SIG-M5 treated with dmso at 0.1 percent for 504 hours (cell line): ENCODE data around the gene TTC3.

Experiments used
- DNase-seq: peaks from one replicate; lab custom pipeline; 2025; ENCODE audit not compliant: unreplicated experiment; lab: John Stamatoyannopoulos, UW

The TTC3 gene

GRCh38 chr21:37192019-37192418 lies 119.0 kb downstream of the TTC3 start:
- no peak for DNase-seq

- DNase-seq = no peak
Observed at GRCh38 chr21:37193006-37193405, 120.0 kb downstream of the TTC3 start.

DNA sequence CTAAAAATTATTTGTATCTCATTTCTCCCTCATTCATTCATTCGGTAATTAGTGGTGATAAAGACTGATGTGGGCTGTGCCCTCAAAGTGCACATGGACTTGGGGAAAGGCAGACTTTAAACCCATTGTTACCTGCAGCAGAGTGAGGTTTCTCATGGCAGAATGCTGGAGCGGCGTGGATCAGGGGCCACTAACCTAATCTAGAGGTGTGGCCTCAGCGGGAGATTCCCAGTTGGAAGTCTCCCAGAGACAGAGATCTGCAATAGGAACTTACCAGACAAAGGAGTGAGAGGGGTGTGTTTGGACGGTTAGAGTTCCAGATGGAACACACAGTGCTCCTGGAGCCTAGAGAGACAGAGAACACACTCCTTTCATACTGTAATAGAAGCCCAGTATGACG lies 120.6 kb downstream of the TTC3 start:
- DNase-seq = no peak

- no peak for DNase-seq
Observed at GRCh38 chr21:37195059-37195458, 122.0 kb downstream of the TTC3 start.

- no peak for DNase-seq
Observed at GRCh38 chr21:37195610-37196009, 122.6 kb downstream of the TTC3 start.

DNA sequence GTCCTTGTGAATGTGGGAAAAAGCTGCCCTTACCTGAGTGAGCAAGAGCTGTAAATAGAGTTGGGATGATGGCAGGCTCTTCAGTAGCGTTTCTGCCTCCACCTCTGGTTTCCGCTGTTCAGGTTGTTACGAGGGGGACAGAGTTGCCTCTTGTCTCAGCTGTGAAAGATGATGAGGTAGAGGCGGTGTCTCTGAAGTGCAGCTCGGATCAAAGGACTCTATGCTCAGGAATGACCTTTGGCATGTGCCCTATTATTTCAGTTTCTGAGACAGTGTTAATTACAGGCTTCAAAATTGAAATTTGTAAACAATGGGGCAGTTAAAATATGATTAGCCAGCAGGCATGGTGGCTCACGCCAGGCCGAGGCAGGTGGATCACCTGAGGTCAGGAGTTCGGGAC lies 123.8 kb downstream of the TTC3 start:
- no peak for DNase-seq

DNA sequence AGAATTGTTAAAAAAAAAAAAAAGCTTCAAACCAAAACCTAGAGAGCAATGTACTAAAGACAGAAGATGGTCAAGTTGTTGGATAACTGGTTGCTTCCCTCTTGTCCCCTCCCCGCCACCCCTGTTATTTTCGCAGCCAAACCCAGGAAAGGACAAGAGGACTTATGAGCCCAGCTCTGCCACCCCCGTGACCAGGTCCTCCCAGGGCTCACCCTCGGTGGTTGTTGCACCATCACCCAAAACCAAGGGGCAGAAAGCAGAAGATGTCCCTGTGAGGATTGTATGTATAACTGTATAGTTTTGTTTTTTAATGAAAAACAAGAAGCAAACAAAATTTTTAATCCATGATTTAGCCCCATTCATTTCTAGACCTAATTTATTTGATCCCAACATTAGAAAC lies 124.7 kb downstream of the TTC3 start:
- no peak for DNase-seq

DNA sequence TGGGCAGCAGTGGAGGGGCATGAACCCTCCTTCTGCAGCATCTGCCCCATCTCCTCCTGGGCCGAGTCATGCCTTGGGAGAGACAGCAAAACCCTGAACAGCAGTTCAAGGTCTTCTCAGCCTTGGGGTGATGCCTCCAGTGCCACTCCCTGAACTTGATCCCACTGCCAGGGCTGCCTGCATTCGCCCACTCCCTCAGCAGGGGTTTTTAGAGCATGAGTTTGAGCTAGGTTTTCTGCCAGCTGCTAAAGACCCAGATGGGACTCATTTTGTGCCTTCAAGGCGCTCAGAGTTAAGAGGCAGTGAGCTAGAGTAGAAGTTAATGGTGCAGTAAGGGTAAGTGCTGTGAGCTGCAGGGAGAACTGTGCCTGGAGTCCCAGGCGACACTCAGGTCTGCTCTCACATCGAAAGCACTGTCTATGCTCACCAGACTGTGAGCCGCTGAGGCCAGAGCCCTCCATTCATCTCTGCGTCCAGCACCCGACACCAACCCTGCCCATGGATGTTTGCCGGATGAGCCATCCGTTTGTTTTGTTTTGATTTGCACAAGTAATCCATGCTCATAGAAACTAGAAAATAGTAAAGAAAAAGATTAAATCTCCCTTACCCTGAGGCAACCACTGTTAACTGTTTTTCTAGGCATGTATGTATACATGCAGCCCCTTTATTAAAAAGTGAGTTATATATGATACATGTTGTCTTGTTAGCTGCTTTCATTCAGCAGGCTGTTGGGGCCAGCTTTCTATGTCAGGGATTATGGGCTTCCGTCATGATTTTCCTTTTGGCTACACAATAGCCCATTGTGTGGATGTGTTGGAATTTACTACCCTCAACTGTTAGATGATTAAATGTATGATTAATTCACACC lies 126.2 kb downstream of the TTC3 start:
- no peak for DNase-seq

DNA sequence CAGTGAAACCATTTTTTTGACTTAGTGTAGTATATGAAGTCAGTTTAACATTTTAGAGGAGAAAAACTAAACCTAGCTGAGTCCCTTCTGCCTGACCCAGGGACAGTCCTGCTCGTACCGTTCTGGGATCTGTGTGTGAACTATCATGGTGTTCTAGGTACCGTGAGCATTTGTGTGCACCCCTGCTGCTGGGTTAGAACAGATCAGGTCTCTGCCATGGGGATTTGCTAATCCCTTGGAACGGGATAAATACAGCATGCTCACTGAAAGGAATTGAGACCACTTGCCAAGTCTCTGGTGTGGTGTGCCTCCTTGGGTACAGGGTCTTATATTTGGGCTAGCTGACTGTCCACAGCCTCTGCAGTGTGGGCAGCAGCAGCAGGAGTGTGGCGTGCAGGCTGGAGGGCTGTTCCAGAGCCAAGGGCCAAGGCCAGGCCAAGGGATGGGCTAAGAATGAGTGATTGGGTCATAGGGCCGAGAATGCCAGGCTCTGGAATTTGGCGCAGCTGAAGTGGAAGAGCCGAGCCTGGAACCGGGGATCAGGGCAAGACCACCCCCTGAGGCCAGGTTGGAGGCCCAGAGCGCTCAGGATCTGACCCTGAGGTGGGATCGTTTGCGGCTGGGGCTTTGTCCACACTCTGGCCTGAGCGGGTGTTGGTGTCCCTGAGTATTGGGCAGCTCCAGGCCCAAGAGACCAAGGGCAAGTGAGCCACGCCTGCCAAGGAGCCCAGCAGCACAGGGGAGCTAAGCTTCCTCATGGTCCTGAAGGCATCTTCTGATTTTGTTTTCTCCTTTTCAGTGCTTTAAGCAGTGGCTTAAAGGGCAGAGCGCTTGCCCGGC lies 127.8 kb downstream of the TTC3 start:
- no peak for DNase-seq

DNA sequence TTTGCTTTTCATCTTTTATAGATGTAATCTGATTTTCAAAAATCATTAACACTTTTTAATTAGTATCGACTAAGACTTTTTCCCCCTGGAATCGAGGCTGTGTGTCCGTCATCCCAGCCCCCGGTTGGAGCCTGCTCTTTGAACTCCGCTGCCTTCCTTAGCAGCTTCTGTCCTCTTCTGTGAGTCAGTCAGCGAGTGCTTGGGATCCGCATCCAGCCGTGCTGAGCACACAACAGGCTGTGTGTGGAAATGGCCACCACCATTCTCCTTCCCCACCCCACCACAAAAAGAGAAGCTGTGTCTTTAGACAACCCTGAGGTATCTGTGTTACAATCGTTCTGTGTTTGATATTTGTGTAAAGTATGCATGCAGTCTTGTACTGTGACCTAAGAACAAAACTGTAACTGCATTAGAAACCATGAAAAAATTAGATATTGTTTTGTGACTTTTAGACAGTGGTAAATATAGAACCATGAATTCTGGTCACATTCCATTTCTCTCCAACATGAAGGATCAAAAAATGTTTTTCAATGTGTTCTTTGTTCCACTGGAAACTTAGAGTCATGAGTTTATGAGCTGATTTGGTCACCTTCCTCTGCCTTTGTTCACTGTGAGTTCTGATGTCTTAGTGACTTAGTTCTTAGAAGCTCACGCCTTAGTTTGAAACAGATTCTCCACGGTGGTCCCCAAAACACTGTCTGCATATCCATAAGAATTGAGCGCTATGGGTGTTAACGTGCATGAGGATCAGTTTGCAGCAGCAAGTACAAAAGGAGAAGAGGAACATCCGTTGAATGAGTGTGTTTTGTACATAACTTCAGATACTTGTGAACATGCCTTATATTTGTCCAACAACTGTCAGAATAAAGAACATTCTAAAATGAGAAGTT lies 129.4 kb downstream of the TTC3 start:
- DNase-seq = no peak

DNA sequence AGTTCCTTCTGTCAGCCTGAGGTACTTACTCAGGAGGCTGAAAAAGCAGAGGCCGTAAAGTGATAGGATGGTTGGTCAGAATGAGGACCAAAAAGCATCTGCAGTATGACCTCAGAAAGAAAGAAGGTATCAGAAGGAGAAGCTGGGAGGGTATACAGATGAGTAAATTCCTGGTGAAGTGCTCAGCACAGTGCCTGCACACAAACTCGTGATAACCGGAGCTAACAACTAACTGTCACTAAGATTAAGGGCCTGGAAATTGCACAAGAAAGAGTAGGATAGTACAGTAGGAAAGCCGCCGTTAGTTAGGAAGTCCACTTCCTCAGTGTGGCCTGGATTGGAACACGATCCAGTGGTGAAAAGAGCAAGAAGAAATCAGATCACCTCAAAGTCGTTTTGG lies 131.5 kb downstream of the TTC3 start:
- DNase-seq = no peak

- DNase-seq = no peak
Observed at GRCh38 chr21:37206496-37206895, 133.4 kb downstream of the TTC3 start.

- DNase-seq = no peak
Observed at GRCh38 chr21:37207441-37208009, 134.5 kb downstream of the TTC3 start.

DNA sequence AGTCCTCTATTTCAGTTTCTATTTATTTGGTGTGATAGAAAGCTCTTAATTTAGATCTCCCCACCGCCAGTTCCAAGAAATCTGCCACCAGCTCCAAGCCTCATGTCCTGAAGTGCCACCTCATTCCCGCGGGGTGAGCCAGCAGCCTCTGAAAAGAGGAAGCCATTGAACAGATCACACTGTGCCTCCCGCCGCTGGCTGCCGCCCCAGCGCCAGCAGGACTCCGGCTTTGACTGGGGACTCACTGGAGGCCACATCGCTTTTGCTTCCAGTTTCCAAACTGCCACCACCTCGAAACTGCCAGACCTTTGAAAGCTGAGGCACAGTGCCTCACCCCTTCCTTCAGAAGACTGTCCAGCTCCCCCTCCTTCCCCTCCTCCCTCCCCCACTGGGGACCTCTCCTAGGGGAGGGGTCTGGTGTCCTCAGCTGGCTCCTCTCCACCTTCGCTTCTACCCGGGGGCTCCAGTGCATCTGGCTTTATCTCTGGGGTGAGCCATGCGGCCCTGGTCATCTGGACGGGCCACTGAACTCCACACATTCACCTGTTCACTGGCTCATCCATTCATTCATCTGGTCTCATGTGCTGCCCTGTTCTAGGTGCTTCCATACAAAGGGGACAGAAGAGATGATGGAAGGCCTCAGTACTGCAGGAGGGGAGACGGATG lies 135.1 kb downstream of the TTC3 start:
- peak; percentile 79 for DNase-seq

- DNase-seq = no peak
Observed at GRCh38 chr21:37208741-37209225, 135.7 kb downstream of the TTC3 start.

DNA sequence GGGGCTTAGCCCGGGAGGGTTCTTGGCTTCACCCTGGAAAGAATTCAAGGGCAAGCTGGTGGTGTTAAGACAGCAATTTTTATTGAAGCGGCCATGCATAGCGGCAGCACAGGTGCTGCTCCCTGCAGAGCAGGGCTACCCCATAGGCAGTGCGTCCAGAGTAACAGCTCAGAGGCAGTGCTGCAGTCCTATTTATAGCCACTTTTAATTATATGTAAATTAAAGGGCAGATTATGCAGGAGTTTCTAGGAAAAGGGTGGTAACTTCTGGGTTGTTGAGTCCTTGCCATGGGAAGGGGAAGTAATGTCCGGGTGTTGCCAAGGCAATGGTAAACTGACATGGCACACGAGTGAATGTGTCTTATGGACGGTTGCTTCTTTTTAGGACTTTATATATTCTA lies 137.1 kb downstream of the TTC3 start:
- peak; percentile 19 for DNase-seq

GRCh38 chr21:37210799-37211198 lies 137.7 kb downstream of the TTC3 start:
- no peak for DNase-seq

GRCh38 chr21:37214952-37215351 lies 141.9 kb downstream of the TTC3 start:
- no peak for DNase-seq

- peak; percentile 13 for DNase-seq
Observed at GRCh38 chr21:37219761-37220432, 146.8 kb downstream of the TTC3 start.
